Fibroblast of the aortic adventitia (primary cell): ENCODE results near the gene MYO3A. TPM values are rescaled to one million over a fixed set of nuclear protein-coding genes. Genes with fewer than 3 reads are reported as not detected.

Experiments
- DNase-seq: peaks from one replicate; pipeline ENCODE4 v3.0.0-alpha.2; 2010; ENCODE audit warnings: low read depth
- H3K4me3 ChIP-seq: 2 replicates; pipeline ENCODE4 v1.5.1; 2011; ENCODE audit warnings: low read depth, mild to moderate bottlenecking, control low read depth, low read length, moderate library complexity
- total RNA-seq: library from RNA; depleted of rRNA; stranded (reverse); fragments of >200 nt; gene quantifications from 2 replicates; pipeline ENCODE4 v1.2.3, GENCODE V29; 2012; ENCODE audit warnings: low replicate concordance
- TF ChIP-seq, protein P1 (sequence below): IDR thresholded peaks from 2 replicates; pipeline ENCODE4 v1.5.1; 2011; ENCODE audit warnings: mild to moderate bottlenecking, low read length, control low read depth, inconsistent platforms; ENCODE audit not compliant: insufficient read depth

The MYO3A gene
- total RNA-seq, 1 donor: not detected

DNA sequence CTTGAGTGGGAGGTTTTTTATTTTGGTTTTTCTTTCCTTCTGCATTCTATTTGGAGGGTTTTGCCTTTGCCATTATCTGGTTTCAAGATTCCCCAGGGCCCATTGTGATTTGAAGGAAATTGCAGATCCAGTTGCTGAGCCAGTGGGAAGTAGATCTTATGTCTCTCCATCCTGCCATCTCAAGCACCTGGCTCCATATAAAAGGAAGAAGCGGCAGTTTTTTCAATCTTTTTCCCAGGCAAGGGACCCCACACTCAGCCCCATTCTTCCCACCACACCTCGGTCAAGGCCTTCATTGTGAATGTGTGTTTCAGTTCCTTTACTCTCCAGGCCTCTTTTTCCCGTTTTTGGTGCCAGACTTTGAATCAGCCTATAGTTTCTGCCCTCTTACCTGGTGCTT lies 95.8 kb downstream of the MYO3A start:
- no peak overlapping the region for H3K4me3 ChIP-seq
- TF ChIP-seq, protein P1, sequence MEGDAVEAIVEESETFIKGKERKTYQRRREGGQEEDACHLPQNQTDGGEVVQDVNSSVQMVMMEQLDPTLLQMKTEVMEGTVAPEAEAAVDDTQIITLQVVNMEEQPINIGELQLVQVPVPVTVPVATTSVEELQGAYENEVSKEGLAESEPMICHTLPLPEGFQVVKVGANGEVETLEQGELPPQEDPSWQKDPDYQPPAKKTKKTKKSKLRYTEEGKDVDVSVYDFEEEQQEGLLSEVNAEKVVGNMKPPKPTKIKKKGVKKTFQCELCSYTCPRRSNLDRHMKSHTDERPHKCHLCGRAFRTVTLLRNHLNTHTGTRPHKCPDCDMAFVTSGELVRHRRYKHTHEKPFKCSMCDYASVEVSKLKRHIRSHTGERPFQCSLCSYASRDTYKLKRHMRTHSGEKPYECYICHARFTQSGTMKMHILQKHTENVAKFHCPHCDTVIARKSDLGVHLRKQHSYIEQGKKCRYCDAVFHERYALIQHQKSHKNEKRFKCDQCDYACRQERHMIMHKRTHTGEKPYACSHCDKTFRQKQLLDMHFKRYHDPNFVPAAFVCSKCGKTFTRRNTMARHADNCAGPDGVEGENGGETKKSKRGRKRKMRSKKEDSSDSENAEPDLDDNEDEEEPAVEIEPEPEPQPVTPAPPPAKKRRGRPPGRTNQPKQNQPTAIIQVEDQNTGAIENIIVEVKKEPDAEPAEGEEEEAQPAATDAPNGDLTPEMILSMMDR: no peak
- no peak for DNase-seq

DNA sequence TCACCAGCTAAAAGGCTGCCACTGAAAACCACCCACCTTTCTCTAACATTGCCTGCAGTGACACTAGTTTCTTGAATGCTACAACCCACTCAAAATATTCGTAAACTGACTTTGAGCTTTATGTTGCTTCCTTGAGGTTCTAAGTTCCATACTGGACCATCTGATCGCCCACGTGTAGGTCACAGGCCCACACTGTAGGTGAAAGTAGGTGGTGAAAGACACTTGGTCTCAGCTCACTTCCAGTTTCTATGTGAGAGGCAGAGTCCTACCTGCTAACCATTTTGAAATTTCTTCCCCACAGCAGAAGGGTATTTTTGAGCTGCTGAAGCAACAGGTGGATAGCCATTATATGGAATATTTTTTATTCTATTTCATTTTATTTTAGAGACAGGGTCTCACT lies 97.3 kb downstream of the MYO3A start:
- TF ChIP-seq, protein P1: no peak
- no peak for DNase-seq
- no peak overlapping the region for H3K4me3 ChIP-seq

DNA sequence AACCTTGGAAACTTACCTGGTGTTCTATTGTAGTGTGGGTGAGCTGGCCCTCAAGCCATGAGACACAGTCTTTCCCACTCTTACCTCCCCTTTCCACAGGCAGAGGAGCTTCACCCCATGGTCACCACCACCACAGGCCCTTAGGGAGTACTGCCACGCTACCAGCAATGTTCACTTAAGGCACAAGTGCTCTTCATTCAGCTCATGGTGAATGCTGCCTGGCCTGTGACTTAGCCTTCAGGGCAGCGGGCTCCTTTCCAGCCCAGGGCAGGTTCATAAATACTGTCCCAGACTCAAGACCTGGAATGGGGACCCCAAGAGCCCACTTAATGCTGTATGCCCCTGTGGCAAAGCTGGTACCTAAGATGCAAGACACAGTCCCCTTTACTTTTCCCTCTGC lies 109.4 kb downstream of the MYO3A start:
- no peak overlapping the region for H3K4me3 ChIP-seq
- DNase-seq: no peak
- TF ChIP-seq, protein P1: no peak

DNA sequence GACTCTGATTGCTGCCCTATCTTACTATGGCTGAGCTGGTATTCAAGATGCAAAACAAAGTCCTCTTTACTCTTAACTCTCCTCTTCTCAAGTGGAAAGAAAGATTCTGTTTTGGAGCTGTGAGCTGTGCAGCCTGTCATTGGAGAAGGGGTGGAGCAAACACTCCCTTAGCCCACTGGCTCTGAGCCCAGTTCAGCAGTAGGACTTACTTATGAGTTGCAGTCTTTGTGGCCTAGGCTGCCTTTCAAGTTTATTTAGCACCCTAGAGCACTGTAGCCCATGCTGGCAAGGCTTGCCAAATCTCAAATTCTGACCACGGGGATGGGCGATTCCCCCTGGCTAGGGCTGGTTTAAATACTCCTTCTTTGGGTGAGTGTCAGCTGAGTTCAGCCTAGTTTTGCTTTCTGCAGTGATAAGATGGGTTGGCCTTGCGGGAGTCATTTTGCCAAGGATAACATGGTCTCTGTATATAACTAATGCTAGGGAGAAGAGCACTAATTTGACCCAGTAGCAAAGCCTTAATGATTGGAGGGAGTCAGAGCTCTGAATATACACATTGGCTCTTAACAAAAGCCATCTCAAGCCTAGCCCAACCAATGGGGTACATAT lies 110.2 kb downstream of the MYO3A start:
- TF ChIP-seq, protein P1: no peak
- DNase-seq: no peak
- H3K4me3 ChIP-seq: no peak overlapping the region

DNA sequence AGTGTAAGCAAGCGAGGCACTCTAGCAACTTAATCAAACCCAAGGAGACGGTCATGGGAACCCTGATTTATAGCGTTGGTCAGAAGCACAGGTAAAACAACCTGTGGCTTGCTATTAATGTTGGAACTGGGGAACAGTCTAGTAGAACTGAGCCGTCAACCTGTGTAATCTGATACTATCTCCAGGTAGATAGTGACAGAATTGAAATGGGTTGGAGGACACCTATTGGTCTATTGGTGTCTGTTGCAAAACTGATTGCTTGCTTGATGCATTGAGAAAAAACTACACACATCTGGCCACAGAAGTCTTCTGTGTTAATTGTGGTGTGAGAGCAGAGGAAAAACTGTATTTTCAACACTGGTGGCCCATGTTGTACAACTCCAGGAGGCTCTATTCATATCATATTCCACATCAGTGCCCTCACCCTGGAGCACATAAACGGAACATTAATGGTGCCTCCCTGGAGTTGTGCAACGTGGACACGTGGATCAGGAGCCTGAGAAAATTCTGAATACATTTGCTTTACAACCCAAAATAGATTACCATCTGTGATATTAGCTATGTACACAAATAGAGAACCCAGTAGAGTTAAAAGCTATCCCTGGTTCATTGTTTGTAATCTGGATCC lies 112.2 kb downstream of the MYO3A start:
- DNase-seq: no peak
- H3K4me3 ChIP-seq: no peak overlapping the region
- TF ChIP-seq, protein P1: no peak

DNA sequence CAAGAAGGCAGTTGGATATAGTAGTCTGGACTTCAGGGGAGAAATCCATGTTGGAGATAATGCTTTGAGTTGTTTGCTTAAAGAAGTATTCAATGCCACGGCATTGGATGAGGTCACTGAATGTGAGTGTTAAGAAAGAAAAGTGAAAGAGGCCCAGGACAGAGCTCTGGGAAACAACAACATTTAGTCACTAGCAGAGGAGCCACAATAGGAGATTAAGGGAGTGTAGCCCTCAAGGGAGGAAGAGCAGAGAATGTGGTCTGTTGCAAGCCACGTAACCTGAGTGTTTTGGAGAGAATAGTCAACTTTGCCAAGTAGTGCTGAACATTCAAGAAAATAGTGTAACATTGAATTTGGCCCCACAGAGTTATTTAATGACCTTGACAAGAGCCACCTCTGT lies 114.7 kb downstream of the MYO3A start:
- TF ChIP-seq, protein P1: no peak
- no peak overlapping the region for H3K4me3 ChIP-seq
- DNase-seq: no peak

DNA sequence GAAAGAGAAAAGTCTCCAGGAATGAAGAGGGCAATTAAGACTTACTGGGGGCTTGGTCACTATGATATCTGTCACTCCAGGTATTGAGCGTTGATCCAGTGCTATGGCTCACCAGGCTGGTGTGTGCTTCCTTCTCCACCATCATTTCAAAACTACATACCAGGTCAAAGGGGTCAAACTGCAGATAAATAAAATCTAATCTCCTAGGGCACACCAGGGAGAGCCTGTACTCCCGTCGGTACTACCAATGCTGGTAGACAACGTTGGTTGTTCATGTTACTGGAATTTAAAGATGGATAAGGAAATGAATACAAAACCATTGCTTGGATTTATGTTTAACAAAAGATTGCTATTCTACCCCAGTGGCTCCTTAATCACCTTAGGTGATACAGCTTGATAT lies 118.3 kb downstream of the MYO3A start:
- TF ChIP-seq, protein P1: no peak
- H3K4me3 ChIP-seq: no peak overlapping the region
- DNase-seq: no peak
